GM12875 (cell line): ENCODE results near the gene PSME2.

Experiments
- H3K4me3 ChIP-seq: one replicate; pipeline ENCODE4 v1.5.1; 2011; ENCODE audit warnings: low read depth, low read length, control low read depth
- CTCF ChIP-seq: IDR thresholded peaks from 2 replicates; pipeline ENCODE4 v1.5.1; 2011; ENCODE audit warnings: low read depth, mild to moderate bottlenecking, control low read depth, inconsistent platforms, low read length, moderate library complexity, borderline replicate concordance; ENCODE audit not compliant: insufficient read depth

PSME2 gene, protein sequence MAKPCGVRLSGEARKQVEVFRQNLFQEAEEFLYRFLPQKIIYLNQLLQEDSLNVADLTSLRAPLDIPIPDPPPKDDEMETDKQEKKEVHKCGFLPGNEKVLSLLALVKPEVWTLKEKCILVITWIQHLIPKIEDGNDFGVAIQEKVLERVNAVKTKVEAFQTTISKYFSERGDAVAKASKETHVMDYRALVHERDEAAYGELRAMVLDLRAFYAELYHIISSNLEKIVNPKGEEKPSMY

DNA sequence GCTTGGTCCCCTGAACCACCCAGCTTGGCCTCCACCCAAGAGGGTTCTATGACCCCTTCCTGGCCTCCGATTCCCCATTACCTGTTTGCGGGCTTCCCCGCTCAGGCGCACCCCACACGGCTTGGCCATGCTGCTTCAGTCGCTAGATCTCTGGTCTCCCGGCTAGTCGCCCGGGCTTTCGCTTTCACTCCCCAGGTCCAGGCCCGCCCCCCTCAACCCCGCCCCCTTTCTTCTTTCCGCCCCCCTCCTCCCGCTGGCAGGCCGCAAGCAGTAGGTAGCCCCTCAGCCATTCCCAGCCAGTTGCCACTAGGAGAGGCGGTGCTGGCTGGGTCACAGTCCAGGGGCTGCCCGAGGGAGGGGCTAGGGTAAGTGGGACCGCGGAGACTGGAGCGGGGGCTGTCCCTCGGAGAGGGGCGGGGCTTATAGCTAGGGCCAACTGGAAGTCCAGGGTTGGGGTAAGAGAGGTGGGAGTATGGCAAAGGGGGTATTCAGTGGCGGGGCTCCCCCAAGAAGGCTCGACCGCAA, at the start of gene PSME2:
Gene PSME2 (minus strand): TSS at position 158 of the 525 bp plus-strand sequence. CDS start 29 bp downstream, at position 129.
- H3K4me3 ChIP-seq: peak within 1 kb of the TSS; percentile 63
- no peak for TF ChIP-seq CTCF

GRCh38 chr14:24195186-24196070, 49.0 kb upstream of the PSME2 start, which contains the start of gene TM9SF1:
TM9SF1 (minus strand) TSS chr14:24195441; CDS start chr14:24195019, 422 bp downstream.
- peak within 1 kb of the TSS; percentile 70 for H3K4me3 ChIP-seq
- no peak for TF ChIP-seq CTCF

- no peak for TF ChIP-seq CTCF
- H3K4me3 ChIP-seq: peak overlapping the region; percentile 70
These were observed 48.4 kb upstream of the PSME2 start for GRCh38 chr14:24194873-24195185.

DNA sequence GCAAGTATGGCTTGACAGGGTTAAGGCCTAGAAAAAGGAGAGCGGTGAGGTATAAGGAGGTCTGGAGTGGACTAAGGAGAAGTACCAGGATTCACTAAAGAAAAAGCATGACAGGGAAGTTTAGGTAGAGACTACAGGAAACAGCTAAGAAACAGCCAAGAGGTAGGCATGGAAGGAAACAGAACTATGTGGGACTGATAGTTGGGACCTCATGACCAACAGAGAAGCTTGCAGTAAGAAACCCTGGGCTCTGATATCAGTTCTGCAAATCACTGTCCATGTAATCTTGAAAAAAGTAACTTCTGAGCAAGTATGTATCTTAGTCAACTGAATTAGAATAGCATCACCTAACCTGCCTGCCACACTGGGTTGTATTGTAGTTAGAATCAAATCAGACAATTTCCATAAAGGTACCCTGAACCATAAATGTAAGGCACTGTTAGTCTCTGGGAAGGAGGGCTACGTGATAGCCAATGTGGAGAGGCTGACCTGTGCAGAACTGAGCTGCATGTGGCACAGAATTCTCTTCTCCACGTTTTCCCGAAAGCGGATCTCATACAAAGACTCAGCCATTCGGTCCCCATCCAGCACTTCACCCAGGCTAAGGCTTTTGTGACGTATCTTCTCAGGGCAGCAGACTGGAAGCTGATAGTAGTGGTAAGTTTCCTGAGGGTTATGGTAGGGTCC, 47.9 kb upstream of the PSME2 start:
- no peak for TF ChIP-seq CTCF
- H3K4me3 ChIP-seq: peak overlapping the region; percentile 70

DNA sequence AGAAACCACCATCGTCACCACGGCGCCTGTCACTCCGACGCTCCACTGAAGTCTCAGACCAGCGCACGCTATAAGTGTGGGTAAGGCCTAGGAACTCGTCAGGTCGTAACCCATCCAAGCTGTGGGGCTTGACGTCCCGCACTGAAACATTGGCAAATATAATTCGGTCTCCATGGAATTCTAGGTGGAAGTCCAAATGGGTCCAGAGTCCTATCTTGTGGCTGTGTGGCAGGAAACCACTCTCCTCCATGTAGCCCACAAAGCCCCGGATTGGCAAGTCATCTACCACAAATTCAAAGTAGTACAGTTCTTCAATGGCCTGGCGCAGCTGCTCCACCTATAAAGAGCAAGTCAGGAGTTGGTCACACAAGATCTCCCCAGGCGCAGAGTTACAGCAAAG, 46.5 kb upstream of the PSME2 start:
- no peak for TF ChIP-seq CTCF
- no peak overlapping the region for H3K4me3 ChIP-seq

GRCh38 chr14:24190416-24190815, 44.0 kb upstream of the PSME2 start:
- H3K4me3 ChIP-seq: no peak overlapping the region
- no peak for TF ChIP-seq CTCF
